ENCODE measurements around the gene CES3.

GRCh38 chr16:66921729-66922450, 39.2 kb upstream of the CES3 start:
- TF ChIP-seq SP2 (tag by site-specific recombination; IDR thresholded peaks at IDR 0.05), result no peak
- no peak for TF ChIP-seq ZNF10 (tag by site-specific recombination; IDR thresholded peaks at IDR 0.05)

All from HEK293 (cell line).